Cardiac ventricle fibroblast (primary cell): ENCODE data around the gene TEK. TPM values are rescaled to one million over a fixed set of nuclear protein-coding genes. Genes with fewer than 3 reads are reported as not detected.

Experiments
- total RNA-seq: library from RNA; depleted of rRNA; stranded (reverse); fragments of >200 nt; gene quantifications from 2 replicates; pipeline ENCODE4 v1.2.3, GENCODE V29; 2015

Gene TEK
- 1.2 TPM in 2 replicates for total RNA-seq

GRCh38 chr9:27108981-27109541 lies at the start of gene TEK:
Gene TEK (plus strand): TSS chr9:27109225. CDS start chr9:27109591, 366 bp downstream.

Other genes with a start within 250 kb of the TEK start
- 8.5 and 8.7 TPM in 2 replicates for gene CAAP1, start 216.4 kb upstream of the TEK start, total RNA-seq
- gene PLAA, start 162.0 kb upstream of the TEK start, total RNA-seq = 20.8 and 22.1 TPM in 2 replicates
- gene IFT74, start 152.8 kb upstream of the TEK start, total RNA-seq = 9.7 and 11.2 TPM in 2 replicates
- not detected in 2 replicates for gene LRRC19, start 103.6 kb upstream of the TEK start, total RNA-seq
- gene EQTN, start 187.9 kb downstream of the TEK start, total RNA-seq = not detected in 2 replicates